ENCODE data around the gene PTMA.
A peak's percentile ranks its signal among the peaks of the same experiment; 100 is the strongest.
"Not testable (repeated sequence)": the region's sequence is repeated elsewhere in the genome, so short reads cannot be mapped to it uniquely, and the experiment has no call there.

PTMA gene

GRCh38 chr2:231707927-231708772 is at the start of gene PTMA:
Gene PTMA (plus strand): TSS chr2:231708525. CDS start chr2:231708707, 182 bp downstream.
- DNase-seq, result peak; percentile 89

GRCh38 chr2:231660073-231660472 is 48.3 kb upstream of the PTMA start:
- DNase-seq, result not testable (repeated sequence)

GRCh38 chr2:231660860-231661259 is 47.5 kb upstream of the PTMA start:
- DNase-seq, result no peak

GRCh38 chr2:231661422-231662027 is 46.8 kb upstream of the PTMA start:
- no peak for DNase-seq

- DNase-seq, result no peak
Measured at GRCh38 chr2:231662028-231662810, 46.1 kb upstream of the PTMA start.

- no peak for DNase-seq
Measured at GRCh38 chr2:231662811-231663457, 45.4 kb upstream of the PTMA start.

- no peak for DNase-seq
Measured at GRCh38 chr2:231663458-231664212, 44.7 kb upstream of the PTMA start.

GRCh38 chr2:231664727-231665126 is 43.6 kb upstream of the PTMA start:
- no peak for DNase-seq

GRCh38 chr2:231665245-231666170 is 42.8 kb upstream of the PTMA start:
- DNase-seq, result no peak

- no peak for DNase-seq
Measured at GRCh38 chr2:231666171-231667095, 41.9 kb upstream of the PTMA start.

GRCh38 chr2:231667096-231667427 is 41.3 kb upstream of the PTMA start:
- no peak for DNase-seq

- DNase-seq, result no peak
Measured at GRCh38 chr2:231667496-231667895, 40.8 kb upstream of the PTMA start.

- no peak for DNase-seq
Measured at GRCh38 chr2:231668981-231669380, 39.3 kb upstream of the PTMA start.

- DNase-seq, result no peak
Measured at GRCh38 chr2:231671270-231672050, 36.9 kb upstream of the PTMA start.

- DNase-seq, result peak; percentile 78
Measured at GRCh38 chr2:231672617-231673347, 35.5 kb upstream of the PTMA start.

GRCh38 chr2:231673348-231673770 is 35.0 kb upstream of the PTMA start:
- no peak for DNase-seq

- no peak for DNase-seq
Measured at GRCh38 chr2:231674587-231675338, 33.6 kb upstream of the PTMA start.

- no peak for DNase-seq
Measured at GRCh38 chr2:231676243-231676642, 32.1 kb upstream of the PTMA start.
